H1 (cell line): Measurements from ENCODE around the gene MRPL36. TPM values are rescaled to one million over a fixed set of nuclear protein-coding genes. Genes with fewer than 3 reads are reported as not detected.

Experiments
- ASH2L ChIP-seq: fragments of 200-600, 300-600 bp; sonication (generic); IDR thresholded peaks from one replicate; pipeline ENCODE4 v1.7.1; 2017; ENCODE audit warnings: low read length
- CBX5 ChIP-seq: fragments of 300-800, 300-1000 bp; sonication (generic); IDR thresholded peaks from 2 replicates; pipeline ENCODE4 v1.7.1; 2016; ENCODE audit warnings: antibody characterized with exemption, low read length, low read depth
- CBX8 ChIP-seq: fragments of 300-800, 300-1000 bp; sonication (generic); IDR thresholded peaks from 2 replicates; pipeline ENCODE4 v1.7.1; 2016; ENCODE audit warnings: low read depth, low read length, borderline replicate concordance
- FOSL1 ChIP-seq: IDR thresholded peaks from 2 replicates; pipeline ENCODE4 v1.6.1; 2011; ENCODE audit warnings: mild to moderate bottlenecking, low read depth, low read length, moderate library complexity; ENCODE audit not compliant: insufficient read depth
- MAFK ChIP-seq: IDR thresholded peaks from 2 replicates; pipeline ENCODE4 v1.6.1; 2012; ENCODE audit warnings: low read depth, mild to moderate bottlenecking, improper control_type of control experiment, low read length
- POLR2AphosphoS5 ChIP-seq: IDR thresholded peaks from 2 replicates; pipeline ENCODE4 v1.6.1; 2011; ENCODE audit warnings: low read depth, low read length
- SIN3A ChIP-seq, 2 experiments: IDR thresholded peaks in 1 of 2; conservative IDR thresholded peaks in 1 of 2; 2 replicates each; pipeline ENCODE4 v1.6.1; 2011 to 2012; ENCODE audit warnings: low read length in 2 of 2, improper control_type of control experiment in 1 of 2, low read depth in 1 of 2, mild to moderate bottlenecking in 1 of 2
- TAF1 ChIP-seq: IDR thresholded peaks from 2 replicates; pipeline ENCODE4 v1.6.1; 2011; ENCODE audit warnings: mild to moderate bottlenecking, low read depth, low read length
- polyA plus RNA-seq, 7 experiments: library from polyadenylated mRNA; depleted of rRNA in 3 of 7; stranded (reverse) in 5 of 7; unstranded in 2 of 7; fragments of >200 nt in 5 of 7; fragments of 200-250 nt in 2 of 7; gene quantifications; 1 replicate in 5 of 7; 2 replicates in 1 of 7; 4 replicates in 1 of 7; pipeline versions ENCODE4 v1.2.1 to v1.2.3, GENCODE V29; 2011 to 2013; ENCODE audit warnings: missing spikeins in 2 of 7, mixed read lengths in 2 of 7
- total RNA-seq: library from RNA; stranded (reverse); fragmentation: NEBNext Ultra II Directional; extraction: Animal tissue kit (Norgen Biotek cat#: 25700); gene quantifications from 2 replicates; pipeline ENCODE4 v1.2.1, GENCODE V29; 2021

The MRPL36 gene
- total and polyA plus RNA-seq, 2 of the 8 experiments (the other 6 are each of a cell fraction or from before 2014, with no cell fraction given), result 56.3 to 81.5 TPM

DNA sequence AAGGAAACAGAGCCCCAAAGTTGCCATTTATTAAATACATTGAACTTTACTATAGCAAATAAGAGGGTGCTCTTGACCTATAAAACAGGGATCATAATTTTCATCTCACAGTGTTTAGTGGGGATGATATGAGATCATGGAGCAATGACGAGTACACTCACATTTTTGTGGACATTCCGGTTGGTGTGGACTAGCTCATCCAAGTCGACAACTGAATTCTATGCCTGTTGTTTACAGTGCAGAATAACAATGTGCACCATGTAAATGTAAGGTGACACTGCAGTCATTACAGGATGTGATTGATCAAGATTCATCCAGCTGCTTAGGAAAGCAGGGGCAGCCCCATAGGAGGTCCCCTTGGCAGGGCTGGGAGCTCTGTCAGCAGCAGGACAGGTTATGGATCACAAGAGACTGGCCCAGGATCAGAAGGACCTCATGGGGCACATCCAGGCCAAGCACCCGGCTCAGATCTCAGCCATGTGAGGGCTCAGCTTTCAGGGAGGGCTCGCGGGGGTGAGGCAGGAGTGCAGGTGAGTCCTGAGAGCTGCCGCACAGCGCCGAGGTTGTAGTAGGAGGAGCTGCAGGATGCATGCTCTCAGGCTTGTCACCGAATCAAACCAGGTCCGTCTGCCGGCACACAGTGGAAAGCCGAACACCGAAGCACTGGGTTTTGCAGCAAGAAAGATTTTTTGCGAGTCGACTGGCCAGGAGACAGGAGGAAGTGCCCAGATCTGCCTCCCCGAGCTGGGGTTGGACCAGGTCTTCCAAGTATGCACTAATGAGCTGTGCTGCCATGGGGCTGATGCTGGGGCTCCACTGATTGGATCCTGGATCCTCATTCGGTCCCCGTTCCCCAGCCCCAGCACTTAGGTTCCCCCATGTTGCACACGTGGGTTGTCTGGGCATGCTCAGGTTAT is 28.2 kb downstream of the MRPL36 start (continued):
- TF ChIP-seq CBX8 (no peak), CBX5 (no peak), FOSL1 (no peak), TAF1 (no peak), MAFK (no peak), ASH2L (no peak), POLR2AphosphoS5 (no peak), SIN3A (conservative IDR thresholded peaks at IDR 0.05 in 1 of 2, IDR thresholded peaks at IDR 0.05 in 1 of 2; ENCODE audit: low read depth in 1 of 2, low read length in 2 of 2) (no peak)
